GM15510 (cell line): ENCODE measurements around the gene PANK3.
A peak's percentile ranks its signal among the peaks of the same experiment; 100 is the strongest.

Experiments
- POLR2A ChIP-seq: IDR thresholded peaks from 3 replicates; pipeline ENCODE4 v1.6.1; 2011; ENCODE audit warnings: borderline replicate concordance; ENCODE audit not compliant: insufficient read length; ENCODE audit errors: extremely low read depth

Gene PANK3

GRCh38 chr5:168578538-168579487 lies at the start of gene PANK3:
PANK3 (minus strand) TSS chr5:168579368; CDS start chr5:168579283, 85 bp downstream.
- peak; percentile 68 for TF ChIP-seq POLR2A

GRCh38 chr5:168624850-168625364 lies 45.7 kb upstream of the PANK3 start:
- no peak for TF ChIP-seq POLR2A

GRCh38 chr5:168620807-168621206 lies 41.6 kb upstream of the PANK3 start:
- no peak for TF ChIP-seq POLR2A

GRCh38 chr5:168614661-168615060 lies 35.5 kb upstream of the PANK3 start:
- no peak for TF ChIP-seq POLR2A

- TF ChIP-seq POLR2A: no peak
Observed at GRCh38 chr5:168613996-168614395, 34.8 kb upstream of the PANK3 start.

- no peak for TF ChIP-seq POLR2A
Observed at GRCh38 chr5:168613396-168613795, 34.2 kb upstream of the PANK3 start.

- TF ChIP-seq POLR2A: no peak
Observed at GRCh38 chr5:168612996-168613395, 33.8 kb upstream of the PANK3 start.

GRCh38 chr5:168612123-168612522 lies 33.0 kb upstream of the PANK3 start:
- TF ChIP-seq POLR2A: no peak

GRCh38 chr5:168611165-168611564 lies 32.0 kb upstream of the PANK3 start:
- no peak for TF ChIP-seq POLR2A

GRCh38 chr5:168609806-168610482 lies 30.8 kb upstream of the PANK3 start:
- TF ChIP-seq POLR2A: no peak

GRCh38 chr5:168608821-168609220 lies 29.7 kb upstream of the PANK3 start:
- no peak for TF ChIP-seq POLR2A

- no peak for TF ChIP-seq POLR2A
Observed at GRCh38 chr5:168608386-168608785, 29.2 kb upstream of the PANK3 start.

- no peak for TF ChIP-seq POLR2A
Observed at GRCh38 chr5:168607946-168608345, 28.8 kb upstream of the PANK3 start.

- TF ChIP-seq POLR2A: no peak
Observed at GRCh38 chr5:168606562-168606961, 27.4 kb upstream of the PANK3 start.

GRCh38 chr5:168604436-168604835 lies 25.3 kb upstream of the PANK3 start:
- TF ChIP-seq POLR2A: no peak
